ENCODE results near the gene DPCD.

GRCh38 chr10:101615525-101616116, 27.5 kb downstream of the DPCD start:
- TF ChIP-seq CTCF (IDR thresholded peaks at IDR 0.05; ENCODE audit: low read depth, low read length, missing input control): no peak
- TF ChIP-seq ATF3 (IDR thresholded peaks at IDR 0.05): no peak
- TF ChIP-seq REST (IDR thresholded peaks at IDR 0.05): no peak
- TF ChIP-seq SP1 (IDR thresholded peaks at IDR 0.05): no peak
- no peak for TF ChIP-seq YY1 (IDR thresholded peaks at IDR 0.05)

Data from liver (tissue), 3 donors.